Neutrophil (primary cell): ENCODE data around the gene CHKA.

Source experiments
- H3K27ac ChIP-seq: fragments of 200-600 bp; sonication (generic); 2 replicates; pipeline ENCODE4 v1.5.1; 2016; ENCODE audit warnings: mild to moderate bottlenecking, moderate library complexity
- H3K27me3 ChIP-seq: fragments of 200-600 bp; sonication (generic); 2 replicates; pipeline ENCODE4 v1.6.0; 2016; ENCODE audit warnings: mild to moderate bottlenecking
- H3K36me3 ChIP-seq: fragments of 200-600 bp; sonication (generic); 2 replicates; pipeline ENCODE4 v1.5.1; 2017
- H3K4me1 ChIP-seq, 2 experiments: fragments of 200-600 bp in 1 of 2; sonication (generic) in 1 of 2; 1 replicate in 1 of 2; 2 replicates in 1 of 2; pipeline versions ENCODE4 v1.5.1 to v1.6.1; 2013 to 2016; ENCODE audit warnings: low read depth in 1 of 2, low read length in 1 of 2, mild to moderate bottlenecking in 1 of 2, moderate library complexity in 1 of 2; ENCODE audit not compliant: control insufficient read depth in 1 of 2, insufficient read depth in 1 of 2
- H3K4me3 ChIP-seq, 2 experiments: fragments of 200-600 bp in 1 of 2; sonication (generic) in 1 of 2; 1 replicate in 1 of 2; 2 replicates in 1 of 2; pipeline ENCODE4 v1.5.1; 2013 to 2016; ENCODE audit warnings: low read depth in 1 of 2, low read length in 1 of 2, mild to moderate bottlenecking in 1 of 2, moderate library complexity in 1 of 2
- H3K9me3 ChIP-seq: fragments of 200-600 bp; sonication (generic); 2 replicates; pipeline ENCODE4 v1.5.1; 2016
- TF ChIP-seq, protein P1 (sequence below): fragments of 200-600 bp; sonication (generic); IDR thresholded peaks from 2 replicates; pipeline ENCODE4 v1.5.1; 2016; ENCODE audit warnings: antibody characterized with exemption

The CHKA gene

GRCh38 chr11:68042219-68043028 is 78.8 kb downstream of the CHKA start:
- Histone ChIP-seq H3K4me3 (no peak overlapping the region), H3K36me3 (peaks cover 70% of the 10 kb centered on the region), H3K4me1 (peaks cover 34 to 36% of the 10 kb centered on the region in 2 experiments), H3K9me3 (no peaks in the 10 kb centered on the region), H3K27ac (peak overlapping the region; percentile 99), H3K27me3 (no peaks in the 10 kb centered on the region)
- TF ChIP-seq, protein P1, sequence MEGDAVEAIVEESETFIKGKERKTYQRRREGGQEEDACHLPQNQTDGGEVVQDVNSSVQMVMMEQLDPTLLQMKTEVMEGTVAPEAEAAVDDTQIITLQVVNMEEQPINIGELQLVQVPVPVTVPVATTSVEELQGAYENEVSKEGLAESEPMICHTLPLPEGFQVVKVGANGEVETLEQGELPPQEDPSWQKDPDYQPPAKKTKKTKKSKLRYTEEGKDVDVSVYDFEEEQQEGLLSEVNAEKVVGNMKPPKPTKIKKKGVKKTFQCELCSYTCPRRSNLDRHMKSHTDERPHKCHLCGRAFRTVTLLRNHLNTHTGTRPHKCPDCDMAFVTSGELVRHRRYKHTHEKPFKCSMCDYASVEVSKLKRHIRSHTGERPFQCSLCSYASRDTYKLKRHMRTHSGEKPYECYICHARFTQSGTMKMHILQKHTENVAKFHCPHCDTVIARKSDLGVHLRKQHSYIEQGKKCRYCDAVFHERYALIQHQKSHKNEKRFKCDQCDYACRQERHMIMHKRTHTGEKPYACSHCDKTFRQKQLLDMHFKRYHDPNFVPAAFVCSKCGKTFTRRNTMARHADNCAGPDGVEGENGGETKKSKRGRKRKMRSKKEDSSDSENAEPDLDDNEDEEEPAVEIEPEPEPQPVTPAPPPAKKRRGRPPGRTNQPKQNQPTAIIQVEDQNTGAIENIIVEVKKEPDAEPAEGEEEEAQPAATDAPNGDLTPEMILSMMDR = no peak

DNA sequence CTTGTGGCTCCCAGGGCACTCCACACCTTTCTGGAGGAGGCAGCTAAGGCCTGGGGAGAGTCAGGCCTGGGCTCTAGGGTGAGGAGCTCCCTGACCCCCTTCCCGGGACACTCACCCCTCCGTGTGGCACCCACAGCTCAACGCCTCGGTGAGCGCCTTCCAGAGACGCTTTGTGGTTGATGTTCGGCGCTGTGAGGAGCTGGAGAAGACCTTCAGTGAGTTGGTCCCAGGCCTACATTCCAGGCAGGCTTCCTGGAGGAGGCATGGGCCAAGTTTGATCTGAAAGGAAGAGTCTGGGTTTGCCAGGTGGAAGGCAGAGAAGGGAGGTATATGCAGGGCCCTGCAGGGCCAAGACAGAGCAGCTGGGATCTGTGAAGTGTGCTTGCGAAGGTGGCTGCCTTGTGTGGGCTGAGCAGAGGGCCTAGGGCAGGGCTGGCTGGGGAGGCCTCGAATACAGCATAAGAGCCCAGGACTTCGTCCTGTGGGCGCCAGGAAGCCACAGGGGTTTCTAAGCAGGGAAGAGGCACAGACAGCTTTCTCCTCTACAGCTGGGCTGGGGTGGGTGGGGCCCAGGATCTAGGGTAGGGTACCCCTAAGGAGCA is 79.5 kb downstream of the CHKA start:
- peak overlapping the region; percentile 99 for H3K27ac ChIP-seq
- H3K36me3 ChIP-seq = peaks cover 63% of the 10 kb centered on the region
- no peaks in the 10 kb centered on the region for H3K27me3 ChIP-seq
- peak overlapping the region; percentile 87 to 100 for H3K4me3 ChIP-seq
- TF ChIP-seq, protein P1 = no peak
- H3K9me3 ChIP-seq = no peaks in the 10 kb centered on the region
- H3K4me1 ChIP-seq = peaks cover 41 to 43% of the 10 kb centered on the region in 2 experiments

- Histone ChIP-seq H3K4me3 (peak overlapping the region; percentile 87 to 100), H3K4me1 (peaks cover 48 to 50% of the 10 kb centered on the region in 2 experiments), H3K9me3 (no peaks in the 10 kb centered on the region), H3K36me3 (peaks cover 56% of the 10 kb centered on the region), H3K27ac (peak overlapping the region; percentile 99), H3K27me3 (no peaks in the 10 kb centered on the region)
- TF ChIP-seq, protein P1 = no peak
These were observed 80.1 kb downstream of the CHKA start for GRCh38 chr11:68040957-68041591.

GRCh38 chr11:68040101-68040956 is 80.9 kb downstream of the CHKA start:
- peak overlapping the region; percentile 99 for H3K27ac ChIP-seq
- TF ChIP-seq, protein P1 = no peak
- H3K4me3 ChIP-seq = peak overlapping the region; percentile 87 to 100
- peaks cover 55 to 57% of the 10 kb centered on the region in 2 experiments for H3K4me1 ChIP-seq
- peaks cover 49% of the 10 kb centered on the region for H3K36me3 ChIP-seq
- no peaks in the 10 kb centered on the region for H3K9me3 ChIP-seq
- H3K27me3 ChIP-seq = no peaks in the 10 kb centered on the region

DNA sequence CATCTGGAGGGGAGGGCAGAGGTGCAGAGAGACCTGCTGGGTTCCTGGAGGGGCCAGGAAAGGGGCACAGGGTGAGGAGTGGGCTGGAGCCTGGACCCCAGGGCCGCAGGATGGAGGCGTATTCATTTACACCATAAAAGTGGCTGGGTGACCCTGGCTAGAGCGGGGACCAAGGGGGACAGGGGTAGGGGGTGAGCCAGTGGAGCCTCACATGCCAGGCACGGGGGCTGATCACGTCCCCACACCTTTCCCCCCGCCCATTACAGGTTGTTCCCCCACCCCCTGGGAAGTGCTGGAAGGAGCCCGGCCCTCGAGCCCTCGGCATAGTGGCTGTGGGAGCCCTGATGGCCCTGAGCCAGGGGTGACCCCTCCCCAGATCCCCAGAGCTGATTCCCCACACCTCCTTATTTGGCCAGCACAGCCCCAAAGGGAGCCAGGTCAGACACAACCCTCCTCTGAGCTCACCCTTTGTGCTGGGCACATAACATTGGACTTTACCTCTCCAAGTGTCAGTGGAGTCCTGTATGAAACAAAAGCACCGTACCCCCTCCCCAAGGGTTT is 81.6 kb downstream of the CHKA start:
- TF ChIP-seq, protein P1 = no peak
- Histone ChIP-seq H3K9me3 (no peaks in the 10 kb centered on the region), H3K4me3 (peak overlapping the region; percentile 87 to 100), H3K27me3 (no peaks in the 10 kb centered on the region), H3K27ac (peak overlapping the region; percentile 99), H3K36me3 (peaks cover 41% of the 10 kb centered on the region), H3K4me1 (peaks cover 59 to 64% of the 10 kb centered on the region in 2 experiments)
